ENCODE results near the gene ADCY9.
"Not testable (repeated sequence)": the region's sequence is repeated elsewhere in the genome, so short reads cannot be mapped to it uniquely, and the experiment has no call there.

Gene ADCY9

DNA sequence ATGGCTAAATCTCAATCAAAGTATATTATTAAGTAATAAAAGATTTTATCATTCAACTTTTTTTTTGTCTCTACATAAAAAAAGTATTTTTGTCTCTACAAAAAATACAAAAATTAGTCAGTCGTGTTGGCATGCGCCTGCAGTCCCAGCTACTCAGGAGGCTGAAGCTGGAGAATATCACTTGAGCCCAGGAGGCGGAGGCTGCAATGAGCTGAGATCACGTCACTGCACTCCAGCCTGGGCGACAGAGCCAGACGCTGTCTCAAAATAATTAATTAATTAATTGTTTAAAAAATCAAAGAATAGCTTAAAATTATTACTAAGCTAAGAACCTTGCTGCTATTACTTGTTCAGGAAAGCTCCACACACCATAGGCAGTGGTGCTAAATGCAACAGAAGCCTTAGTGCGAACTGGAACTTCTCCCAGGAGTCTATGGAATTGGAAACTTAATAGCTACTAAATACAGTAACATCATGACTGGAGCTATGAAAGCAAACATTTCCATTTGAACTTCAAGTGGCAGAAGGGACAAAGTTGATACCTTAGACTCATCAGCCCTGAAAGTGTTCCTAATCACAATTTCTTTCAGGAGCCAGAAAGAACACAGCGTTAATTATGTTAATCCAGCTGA is 22.6 kb downstream of the ADCY9 start:
- DNase-seq (ENCODE audit: low read depth, low spot score) = no peak

- DNase-seq (ENCODE audit: low read depth, low spot score) = no peak
Observed at GRCh38 chr16:4092547-4093265, 23.5 kb downstream of the ADCY9 start.

DNA sequence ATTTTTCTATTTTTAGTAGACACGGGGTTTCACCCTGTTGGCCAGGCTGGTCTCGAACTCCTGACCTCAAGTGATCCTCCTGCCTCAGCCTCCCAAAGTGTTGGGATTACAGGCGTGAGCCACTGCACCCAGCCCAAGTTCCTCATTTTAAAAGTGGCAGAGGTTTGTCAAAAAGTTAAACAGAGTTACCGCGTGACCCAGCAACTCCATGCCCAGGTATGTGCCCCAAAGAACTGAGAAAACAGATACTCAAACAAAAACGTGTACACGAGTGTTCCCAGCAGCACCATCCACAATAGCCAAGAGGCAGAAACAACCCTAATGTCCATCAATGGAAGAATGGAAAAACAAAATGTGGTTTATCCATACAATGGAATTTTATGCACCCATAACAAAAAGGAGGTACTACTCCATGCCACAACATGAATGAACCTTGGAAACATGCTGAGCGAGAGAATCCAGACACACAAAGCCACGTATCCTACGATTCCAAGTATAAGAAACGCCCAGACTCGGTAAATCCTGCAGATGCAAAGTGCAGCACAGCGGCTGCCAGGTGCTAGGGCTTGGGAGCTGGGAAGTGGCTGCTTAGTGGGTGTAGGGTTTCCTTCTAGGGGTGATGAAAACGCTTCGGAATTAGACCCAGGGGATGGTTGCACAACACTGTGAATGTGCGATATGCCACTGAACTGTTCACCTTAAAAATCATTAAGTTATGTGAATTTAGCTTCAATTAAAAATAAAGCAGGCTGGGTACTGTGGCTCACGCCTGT is 24.8 kb downstream of the ADCY9 start:
- DNase-seq (ENCODE audit: low read depth, low spot score) = no peak

- no peak for DNase-seq (ENCODE audit: low read depth, low spot score)
Observed at GRCh38 chr16:4090351-4090851, 25.8 kb downstream of the ADCY9 start.

DNA sequence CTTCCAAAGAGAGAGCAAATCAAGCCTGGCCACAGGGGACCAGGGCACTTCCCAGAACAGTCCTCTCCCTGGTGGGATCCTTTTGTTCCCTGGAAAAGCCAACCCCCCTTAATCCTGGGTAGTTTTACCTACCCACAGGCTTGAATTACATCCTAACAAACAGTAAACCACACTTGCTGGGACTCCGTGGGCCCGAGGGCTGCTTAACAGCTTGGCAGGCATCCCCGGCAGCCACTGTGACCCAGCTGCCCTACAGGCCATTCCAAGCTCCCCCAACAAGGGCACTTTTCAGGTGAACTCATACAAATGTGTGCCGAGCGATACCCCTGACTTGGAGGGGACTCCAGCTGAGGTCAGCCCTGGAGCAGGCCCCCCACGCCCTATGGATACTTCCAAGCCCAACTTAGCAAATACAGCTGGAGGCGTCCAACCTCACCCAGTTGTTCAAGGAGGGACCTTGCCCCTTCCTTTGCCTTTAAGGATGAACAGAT is 26.4 kb downstream of the ADCY9 start:
- DNase-seq (ENCODE audit: low read depth, low spot score) = no peak

DNA sequence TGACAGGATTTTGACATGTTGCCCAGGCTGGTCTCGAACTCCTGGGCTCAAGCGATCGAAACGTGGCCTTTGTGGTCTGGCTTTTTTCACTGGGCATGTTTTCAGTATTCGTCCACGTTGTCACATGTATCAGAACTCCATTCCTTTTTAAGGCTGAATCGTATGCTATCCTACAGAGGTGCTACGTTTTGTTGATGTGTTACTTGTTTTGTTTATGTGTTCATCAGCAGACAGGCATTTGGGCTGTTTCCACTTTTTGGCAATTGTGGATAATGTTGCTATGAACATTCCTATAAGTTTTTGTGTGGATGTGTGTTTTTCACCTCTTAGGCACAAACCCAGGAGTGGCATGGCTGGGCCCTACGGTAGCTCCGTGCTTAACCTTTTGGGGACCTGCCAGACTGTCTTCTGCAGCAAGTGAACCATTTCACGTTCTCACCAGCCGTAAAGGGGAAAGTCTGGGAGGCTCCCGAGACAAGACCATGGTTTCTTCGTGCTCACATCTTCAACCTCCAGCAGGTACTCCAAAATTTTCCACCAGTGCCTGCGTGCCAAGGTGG is 26.9 kb downstream of the ADCY9 start:
- DNase-seq (ENCODE audit: low read depth, low spot score) = no peak

DNA sequence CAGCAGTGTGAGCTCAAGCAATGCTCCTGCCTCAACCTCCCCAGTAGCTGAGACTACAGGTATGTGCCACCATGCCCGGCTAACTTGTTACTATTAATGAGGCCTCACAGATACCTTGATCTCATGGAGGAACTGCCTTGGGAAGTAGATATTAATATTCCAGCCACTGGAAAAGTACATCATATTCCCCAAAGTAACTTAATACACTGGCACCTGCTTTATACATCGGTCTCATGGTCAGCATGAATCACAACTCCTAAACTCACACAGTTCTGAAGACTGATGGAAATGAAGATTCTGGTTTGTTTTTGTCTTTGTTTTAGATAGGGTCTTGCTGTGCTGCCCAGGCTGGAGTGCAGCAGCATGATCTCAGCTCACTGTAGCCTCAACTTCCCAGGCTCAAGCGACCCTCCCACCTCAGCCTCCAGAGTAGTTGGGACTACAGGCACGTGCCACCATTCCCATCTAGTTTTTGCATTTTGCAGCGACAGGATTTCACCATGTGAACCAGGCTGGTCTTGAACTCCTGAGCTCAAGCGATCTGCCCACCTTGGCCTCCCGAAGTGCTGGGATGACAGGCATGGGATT is 28.2 kb downstream of the ADCY9 start:
- DNase-seq (ENCODE audit: low read depth, low spot score) = no peak

DNA sequence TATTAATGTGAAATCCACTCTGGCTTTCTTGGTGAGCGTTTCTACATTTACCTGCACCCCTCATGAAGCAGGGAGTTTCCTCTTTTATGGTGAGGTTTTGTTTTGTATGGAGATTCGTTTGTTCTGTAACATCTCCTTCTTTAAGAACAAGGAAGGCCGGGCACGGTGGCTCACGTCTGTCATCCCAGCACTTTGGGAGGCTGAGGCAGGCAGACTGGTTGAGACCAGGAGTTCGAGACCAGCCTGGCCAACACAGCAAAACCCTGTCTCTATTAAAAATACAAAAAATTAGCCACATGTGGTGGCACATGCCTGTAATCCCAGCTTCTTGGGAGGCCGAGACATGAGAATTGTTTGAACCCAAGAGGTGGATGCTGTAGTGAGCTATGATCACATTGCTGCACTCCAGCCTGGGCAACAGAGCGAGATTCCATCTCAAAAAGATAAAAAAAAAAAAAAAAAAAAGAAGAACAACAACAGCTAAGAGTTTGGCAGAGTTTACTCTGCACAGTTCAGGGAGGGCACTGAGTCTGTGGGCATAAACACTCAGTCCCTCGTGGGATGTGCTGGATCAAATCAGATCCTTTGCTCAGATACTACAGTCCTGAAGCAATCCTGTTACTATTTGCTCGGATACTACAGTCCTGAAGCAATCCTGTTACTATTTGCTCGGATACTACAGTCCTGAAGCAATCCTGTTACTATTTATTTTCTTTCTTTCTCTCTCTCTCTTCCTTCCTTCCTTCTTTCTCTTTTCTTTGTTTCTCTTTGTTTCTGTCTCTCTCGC is 28.9 kb downstream of the ADCY9 start:
- DNase-seq (ENCODE audit: low read depth, low spot score) = no peak

- DNase-seq (ENCODE audit: low read depth, low spot score) = no peak
Observed at GRCh38 chr16:4086153-4086552, 30.1 kb downstream of the ADCY9 start.

DNA sequence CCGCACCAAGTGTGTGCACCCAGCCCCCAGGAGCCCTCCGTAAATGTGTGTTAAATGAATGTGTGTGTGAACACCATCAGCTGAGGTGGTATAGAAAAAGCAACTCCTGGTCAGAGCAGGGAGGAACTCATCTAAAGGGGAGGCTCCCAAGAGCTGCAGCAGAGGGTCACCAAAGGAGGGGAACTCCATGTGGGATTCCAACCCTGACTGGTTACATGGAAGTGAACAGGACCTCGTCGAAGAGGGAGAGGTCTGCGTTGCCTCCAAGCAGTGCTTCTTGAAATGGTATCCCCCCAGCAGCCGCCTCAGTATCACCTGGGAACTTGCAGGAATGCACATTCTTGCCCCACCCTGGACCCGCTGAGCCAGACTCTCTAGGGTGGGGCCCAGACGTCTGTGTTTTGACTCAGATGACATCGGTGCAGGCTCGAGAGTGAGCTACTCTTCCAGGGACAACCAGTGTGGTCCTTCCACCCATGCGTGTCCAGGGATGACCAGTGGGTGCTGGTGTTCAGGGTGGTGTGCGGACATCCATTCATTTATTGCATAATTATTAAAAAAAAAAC is 30.8 kb downstream of the ADCY9 start:
- DNase-seq (ENCODE audit: low read depth, low spot score) = no peak

DNA sequence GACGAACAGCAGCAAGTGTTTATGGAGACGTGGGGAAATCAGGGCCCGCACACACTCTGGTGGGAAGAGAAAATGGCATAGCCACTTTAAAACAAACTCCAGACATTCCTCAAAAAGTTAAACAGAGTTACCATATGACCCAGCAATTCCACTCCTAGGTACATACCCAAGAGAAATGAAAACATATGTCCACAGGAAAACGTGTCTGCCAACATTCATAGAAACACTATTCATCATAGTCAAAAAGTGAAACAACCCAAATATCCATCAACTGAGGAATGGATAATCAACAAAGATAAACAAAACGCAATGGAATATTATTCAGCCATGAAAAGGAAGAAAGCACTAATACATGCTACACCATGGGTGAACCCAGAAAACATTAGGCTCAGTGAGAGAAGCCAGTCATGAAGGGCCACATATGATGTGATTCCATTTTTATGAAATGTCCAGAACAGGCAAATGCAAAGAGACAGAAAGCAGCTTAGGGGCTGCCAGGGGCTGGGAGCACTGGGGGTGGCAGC is 32.8 kb downstream of the ADCY9 start:
- no peak for DNase-seq (ENCODE audit: low read depth, low spot score)

- DNase-seq (ENCODE audit: low read depth, low spot score) = no peak
Observed at GRCh38 chr16:4082474-4083044, 33.7 kb downstream of the ADCY9 start.

- DNase-seq (ENCODE audit: low read depth, low spot score) = no peak
Observed at GRCh38 chr16:4081521-4082021, 34.7 kb downstream of the ADCY9 start.

- DNase-seq (ENCODE audit: low read depth, low spot score) = no peak
Observed at GRCh38 chr16:4081047-4081446, 35.2 kb downstream of the ADCY9 start.

DNA sequence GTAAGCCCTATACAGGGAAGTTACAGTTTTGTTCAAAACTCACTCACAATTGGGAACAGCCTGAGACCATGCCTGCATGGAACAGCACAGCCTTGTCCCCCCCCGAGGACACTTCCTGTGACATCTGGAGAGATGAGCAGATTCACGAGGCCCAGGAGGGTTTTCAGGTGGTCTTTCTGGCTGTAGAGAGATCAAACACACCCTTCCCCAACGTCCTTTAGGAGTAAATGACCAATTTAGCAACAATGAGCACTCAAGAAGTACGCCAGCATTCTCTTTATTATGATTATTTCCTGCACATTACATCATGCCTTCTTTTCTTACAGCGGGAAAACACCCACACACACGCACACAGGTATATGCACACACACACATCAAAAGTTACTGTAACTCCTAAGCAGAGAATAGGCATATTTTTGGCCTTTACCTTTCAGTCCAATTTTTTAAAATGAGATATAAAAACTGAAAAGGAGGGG is 39.0 kb downstream of the ADCY9 start:
- DNase-seq (ENCODE audit: low read depth, low spot score) = no peak

DNA sequence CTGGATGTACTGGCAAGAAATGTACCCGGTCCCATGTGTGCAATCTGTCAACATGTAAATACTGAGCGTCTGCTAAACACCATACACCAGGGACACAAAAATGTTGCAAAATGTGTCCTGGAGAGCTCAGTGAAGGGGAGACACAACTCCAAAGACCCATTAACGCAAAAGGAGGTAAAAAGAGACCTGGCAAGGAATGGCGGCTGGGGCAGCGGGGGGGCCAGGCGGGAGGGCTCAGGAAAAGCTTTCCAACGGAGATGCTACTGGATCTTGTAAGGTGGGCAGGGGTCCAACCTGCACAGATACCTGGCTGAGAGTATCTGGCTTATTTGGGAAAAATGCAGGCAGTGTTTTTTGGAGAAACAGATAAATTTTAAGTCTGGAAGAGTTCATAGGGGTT is 40.7 kb downstream of the ADCY9 start:
- no peak for DNase-seq (ENCODE audit: low read depth, low spot score)

DNA sequence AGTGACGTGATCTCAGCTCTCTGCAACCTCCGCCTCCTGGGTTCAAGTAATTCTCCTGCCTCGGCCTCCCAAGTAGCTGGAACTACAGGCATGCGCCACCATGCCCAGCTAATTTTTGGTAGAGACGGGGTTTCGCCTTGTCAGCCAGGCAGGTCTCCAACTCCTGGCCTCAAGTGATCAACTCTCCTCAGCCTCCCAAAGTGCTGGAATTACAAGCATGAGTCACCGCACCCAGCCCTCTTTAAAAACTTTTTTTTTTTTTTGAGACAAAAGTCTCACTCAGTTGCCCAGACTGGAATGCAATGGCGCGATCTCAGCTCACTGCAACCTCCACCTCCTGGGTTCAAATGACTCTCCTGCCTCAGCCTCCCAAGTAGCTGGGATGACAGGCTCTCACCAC is 43.1 kb downstream of the ADCY9 start:
- DNase-seq (ENCODE audit: low read depth, low spot score) = not testable (repeated sequence)

GRCh38 chr16:4071686-4072561 is 44.3 kb downstream of the ADCY9 start:
- no peak for DNase-seq (ENCODE audit: low read depth, low spot score)

DNA sequence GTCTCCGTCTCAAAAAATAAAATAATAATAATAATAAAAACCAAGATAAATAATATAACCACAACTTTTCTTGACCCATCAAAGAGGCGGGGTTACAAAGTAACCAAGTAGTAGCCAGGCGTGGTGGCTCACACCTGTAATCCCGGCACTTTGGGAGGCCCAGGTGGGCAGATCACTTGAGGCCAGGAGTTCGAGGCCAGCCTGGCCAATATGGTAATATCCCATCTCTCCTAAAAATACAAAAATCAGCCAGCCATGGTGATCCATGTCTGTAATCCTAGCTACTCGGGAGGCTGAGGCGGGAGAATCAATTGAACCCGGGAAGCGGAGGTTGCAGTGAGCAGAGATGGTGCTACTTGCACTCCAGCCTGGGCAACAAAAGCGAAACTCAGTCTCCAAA is 45.3 kb downstream of the ADCY9 start:
- no peak for DNase-seq (ENCODE audit: low read depth, low spot score)

Measured in brain pericyte (primary cell).